Activated T-helper 1 cell treated with Interleukin-2 at 50 U/mL for 16 hours (primary cell): Measurements from ENCODE around the gene C2CD2.

Source experiments
- DNase-seq: peaks from one replicate; pipeline ENCODE4 v3.0.0-alpha.2; 2020; ENCODE audit warnings: low read depth

Gene C2CD2

DNA sequence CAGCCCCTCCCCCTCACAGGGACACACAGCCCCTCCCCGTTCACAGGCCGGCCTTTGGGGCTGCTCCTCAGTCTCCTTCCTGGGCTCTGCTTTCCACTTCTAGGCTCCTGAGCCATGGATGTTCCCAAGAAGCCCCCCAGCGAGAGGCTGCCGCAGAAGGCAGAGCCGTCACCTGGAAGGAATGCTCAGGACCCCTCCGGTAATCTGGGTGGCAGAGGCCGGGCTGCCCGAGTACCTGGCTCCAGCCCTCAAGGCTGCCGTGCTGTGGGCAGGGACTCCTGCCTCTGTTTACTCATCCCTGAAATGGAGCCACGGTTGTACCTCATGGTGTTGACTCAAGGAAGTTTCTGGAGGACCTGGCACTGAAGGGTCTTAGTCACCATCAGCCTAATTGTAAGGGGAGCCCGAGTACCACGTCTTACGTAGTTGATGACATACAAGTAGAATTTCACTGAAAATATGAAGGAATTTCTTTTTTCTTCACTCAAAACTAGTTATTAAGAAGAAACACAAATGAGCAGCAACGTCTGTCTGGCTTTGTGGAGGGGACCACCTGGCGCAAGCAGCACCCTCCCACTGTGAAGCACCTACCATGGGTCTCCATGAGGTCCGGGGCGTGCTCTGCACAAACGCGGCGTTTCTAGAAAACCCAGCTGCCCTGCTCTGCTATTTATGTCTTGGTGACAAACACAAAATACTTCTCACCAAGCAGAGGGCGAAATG lies 108.3 kb downstream of the C2CD2 start:
- no peak for DNase-seq

DNA sequence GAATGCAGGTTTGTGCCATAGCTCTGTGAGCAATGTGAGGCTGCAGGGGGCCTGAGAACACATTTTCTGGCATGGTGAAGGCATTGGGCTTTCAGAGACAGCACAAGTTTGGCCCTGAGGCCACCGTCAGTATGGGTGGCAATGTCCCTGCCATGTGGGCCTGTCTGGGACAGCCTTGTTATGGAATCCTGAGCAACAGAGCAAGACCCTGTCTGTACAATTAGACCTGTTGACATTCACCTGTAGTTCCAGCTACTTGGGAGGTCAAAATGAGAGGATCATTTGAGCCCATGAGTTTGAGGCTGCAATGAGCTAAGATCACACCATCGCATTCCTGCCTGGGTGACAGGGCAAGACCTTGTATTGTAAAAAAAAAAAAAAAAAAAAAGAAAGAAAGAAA lies 110.2 kb downstream of the C2CD2 start:
- no peak for DNase-seq

DNA sequence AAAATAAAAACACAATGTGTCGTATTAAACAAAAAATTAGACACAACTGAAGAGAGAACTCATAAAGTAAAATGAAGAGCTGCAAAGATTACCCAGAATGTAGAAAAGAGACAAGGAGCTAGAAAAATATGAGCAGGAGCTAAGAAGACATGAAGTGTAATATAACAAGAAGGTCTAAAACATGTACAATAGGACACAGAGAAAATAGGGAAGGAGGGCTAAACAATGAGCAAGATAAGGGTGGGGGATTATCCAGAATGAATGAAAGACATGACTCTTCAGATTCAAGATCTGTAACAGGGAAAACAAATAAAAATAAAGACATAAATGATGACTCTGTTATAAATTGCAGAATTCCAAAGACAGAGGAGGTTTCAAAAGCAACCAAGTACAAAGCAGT lies 112.9 kb downstream of the C2CD2 start:
- DNase-seq: no peak

DNA sequence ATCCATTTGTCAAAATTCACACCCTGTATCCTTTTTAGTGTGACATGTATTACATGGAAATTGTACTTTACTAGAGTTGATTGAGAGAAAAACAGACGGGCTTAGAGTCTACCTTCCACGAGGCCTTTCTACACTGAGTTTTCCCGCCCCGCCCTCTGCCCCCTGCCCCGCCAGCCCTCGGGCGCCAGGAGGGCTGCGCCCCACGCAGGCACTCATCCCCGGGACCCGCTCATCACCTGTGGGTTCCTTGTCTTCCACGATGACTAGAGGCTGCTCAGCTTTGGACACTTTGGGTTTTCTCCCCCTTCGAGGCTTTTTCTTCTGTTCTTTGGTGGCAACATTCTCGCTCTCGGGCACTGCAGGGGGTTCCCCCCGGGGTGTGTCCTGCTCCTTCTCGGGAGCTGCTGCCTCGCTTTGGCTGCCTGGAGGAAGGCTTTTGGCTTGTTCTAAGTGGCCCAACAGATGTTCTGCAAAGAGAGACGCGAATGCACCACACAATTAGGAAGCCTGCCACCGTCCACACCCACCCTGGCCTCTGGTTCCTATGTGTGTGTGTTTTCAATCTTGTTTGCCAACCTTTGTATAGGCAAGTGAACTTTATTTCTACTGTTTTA lies 114.3 kb downstream of the C2CD2 start:
- no peak for DNase-seq

DNA sequence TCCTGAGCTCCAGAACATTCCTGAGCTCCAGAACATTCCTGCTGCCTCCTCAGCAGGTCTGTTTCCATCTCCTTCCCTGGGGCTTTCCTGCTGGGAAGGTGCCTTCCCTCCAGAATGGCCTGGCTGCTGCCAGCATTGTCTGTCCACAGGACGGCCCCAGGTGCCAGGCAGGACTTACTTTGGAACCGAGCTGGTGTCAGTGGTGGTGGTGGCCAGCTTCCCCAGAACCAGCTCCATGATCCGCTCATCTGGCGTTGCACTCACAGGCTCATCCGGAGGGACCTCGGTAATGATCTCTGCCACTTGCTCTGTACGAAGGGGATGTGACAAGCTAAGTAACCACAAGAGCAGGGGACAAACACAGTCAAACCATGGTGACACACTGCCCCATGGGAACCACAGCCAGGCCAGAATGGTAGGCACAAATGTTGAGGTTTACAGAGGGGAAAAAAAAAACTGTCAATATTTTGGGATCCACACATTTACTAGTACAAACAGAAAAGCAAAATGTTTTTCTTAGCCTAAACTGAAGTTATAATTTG lies 116.0 kb downstream of the C2CD2 start:
- DNase-seq: no peak

DNA sequence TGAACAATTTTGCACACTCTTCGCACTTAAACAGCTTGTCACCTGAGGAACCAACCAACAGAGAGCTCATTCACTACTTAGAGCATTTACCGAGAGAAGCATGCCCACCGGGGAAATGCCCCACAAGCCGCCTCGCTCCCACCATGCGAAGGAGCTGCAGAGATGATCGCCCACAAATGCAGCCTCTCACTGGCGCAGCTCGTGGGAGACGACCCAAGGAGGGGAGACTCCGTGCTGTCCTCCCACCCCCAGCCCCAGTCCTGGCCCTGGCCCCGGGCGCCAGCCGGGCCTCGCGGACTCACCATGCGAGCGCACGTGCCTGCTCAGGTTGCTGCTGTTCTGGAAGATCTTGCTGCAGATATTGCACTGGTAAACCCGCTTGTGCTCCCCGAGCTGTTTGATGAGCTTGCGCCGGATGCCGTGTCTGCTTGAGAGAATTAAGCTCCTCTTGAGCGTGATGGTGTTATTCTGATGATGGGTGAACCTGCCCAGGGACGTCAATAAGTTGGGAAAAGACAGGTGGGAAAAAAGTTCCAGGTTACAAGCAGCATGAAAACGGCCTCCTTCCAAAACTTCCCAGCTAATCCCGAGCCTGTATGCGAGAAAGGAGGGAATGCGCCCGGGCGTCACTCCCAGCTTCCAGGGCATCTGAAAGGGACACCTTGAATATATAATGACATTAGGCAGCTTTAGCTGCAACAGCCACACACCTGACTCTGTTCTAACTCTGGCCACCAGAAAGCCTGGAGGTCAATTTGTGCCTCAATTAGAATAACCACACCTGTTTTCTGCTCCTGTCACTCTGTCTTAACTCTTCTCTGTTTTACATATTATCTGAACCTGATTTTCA lies 117.4 kb downstream of the C2CD2 start:
- DNase-seq: no peak

DNA sequence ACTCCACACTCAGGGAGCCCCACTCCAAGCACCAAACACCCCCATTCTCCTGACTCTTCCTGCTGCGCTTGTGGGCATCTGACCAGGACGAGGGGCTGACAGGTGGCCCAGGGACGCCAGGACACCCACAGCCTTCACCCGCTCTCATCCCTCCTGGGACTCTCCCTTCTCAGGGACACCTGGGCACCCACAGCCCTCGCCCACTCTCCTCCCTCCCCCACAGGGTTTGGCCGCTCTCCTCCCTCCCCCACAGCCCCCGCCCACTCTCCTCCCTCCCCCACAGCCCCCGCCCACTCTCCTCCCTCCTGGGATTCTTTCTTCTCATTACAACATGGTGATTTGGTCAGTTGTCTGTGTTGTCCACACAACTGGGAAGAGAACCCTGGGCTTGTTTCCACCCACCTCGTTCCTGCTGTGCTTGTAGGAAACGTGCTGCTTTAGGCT lies 118.1 kb downstream of the C2CD2 start:
- DNase-seq: no peak
